HG02759 (cell line): Measurements from ENCODE around the gene FMO5.
"Not testable (repeated sequence)": the region's sequence is repeated elsewhere in the genome, so short reads cannot be mapped to it uniquely, and the experiment has no call there.

ENCODE experiments used
- ATAC-seq: cut with Tn5 transposase; IDR thresholded peaks from one replicate; pipeline ENCODE4 v1.9.1; 2021; ENCODE audit warnings: mild to moderate bottlenecking, moderate library complexity; ENCODE audit not compliant: unreplicated experiment

FMO5 gene

GRCh38 chr1:147238925-147239820 lies 14.0 kb upstream of the FMO5 start:
- no peak for ATAC-seq

DNA sequence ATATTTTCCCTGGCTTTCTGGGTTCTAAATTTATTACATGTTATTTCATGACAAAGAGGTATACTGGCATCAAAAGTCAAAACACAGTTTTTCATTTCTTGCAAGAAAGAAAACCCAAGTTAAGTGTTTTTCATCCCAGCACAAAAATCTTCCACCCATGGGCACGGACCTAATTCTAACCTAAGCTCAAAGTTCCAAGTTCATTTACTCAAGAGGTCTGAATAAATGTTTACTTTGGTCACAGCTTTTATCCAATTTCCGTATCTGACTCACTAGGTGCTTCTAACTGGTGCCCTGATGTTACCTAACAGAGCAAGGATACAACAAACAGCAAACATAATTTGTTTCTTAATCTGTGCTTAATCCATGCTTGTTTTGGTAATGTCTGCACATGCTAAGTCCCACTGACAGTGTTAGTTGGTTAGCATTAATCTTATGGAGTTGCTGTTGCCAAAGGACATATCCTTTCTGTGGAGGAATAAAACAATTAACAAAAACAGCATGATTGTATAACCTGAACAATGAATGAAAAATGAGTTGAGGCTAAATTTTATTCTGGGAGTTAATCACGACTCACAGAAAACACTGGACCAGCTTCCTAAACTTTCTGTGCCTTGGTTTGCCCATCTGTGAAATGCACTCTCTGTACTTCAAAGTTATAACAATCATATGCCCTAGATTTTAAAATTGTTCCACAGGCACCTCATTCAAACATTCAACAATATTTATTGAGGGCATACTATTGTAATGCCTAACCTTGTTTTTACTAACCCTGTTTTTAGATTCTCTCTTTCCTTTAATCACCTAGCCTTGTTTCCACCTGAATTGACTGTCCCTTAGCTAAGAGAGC lies 13.1 kb upstream of the FMO5 start:
- ATAC-seq, result no peak

- ATAC-seq, result no peak
Measured at GRCh38 chr1:147236959-147237791, 12.0 kb upstream of the FMO5 start.

DNA sequence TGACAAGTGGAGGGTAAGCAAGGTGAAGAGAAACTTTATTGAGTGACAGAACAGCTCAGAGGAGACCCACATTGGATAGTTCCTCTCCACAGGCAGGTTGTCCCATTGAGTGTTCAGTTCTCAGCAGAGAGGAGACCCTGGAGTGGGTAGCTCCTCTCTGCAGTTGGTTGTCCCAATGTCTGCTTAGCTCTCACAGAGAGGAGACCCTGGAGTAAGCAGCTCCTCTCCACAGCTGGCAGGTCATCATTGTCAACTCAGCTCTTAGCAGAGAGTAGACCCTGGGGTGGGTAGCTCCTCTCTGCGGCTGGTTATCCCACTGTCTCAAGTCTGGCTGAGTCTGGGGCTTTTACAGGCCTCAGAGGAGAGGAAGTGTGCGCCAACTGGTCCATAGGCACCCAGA lies 11.3 kb upstream of the FMO5 start:
- ATAC-seq, result no peak

- ATAC-seq, result no peak
Measured at GRCh38 chr1:147235822-147236221, 10.7 kb upstream of the FMO5 start.

DNA sequence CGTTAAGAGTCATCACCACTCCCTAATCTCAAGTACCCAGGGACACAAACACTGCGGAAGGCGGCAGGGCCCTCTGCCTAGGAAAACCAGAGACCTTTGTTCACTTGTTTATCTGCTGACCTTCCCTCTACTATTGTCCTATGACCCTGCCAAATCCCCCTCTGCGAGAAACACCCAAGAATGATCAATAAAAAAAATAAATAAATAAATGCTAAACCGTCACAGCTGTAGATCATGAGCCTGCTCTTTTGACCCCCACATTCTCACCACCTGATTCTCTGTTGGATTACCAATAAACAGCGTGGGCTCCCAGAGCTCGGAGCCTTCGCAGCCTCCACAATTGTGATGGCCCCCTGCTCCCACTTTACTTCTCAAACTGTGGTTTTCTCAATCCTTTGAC lies 8.8 kb upstream of the FMO5 start:
- not testable (repeated sequence) for ATAC-seq

DNA sequence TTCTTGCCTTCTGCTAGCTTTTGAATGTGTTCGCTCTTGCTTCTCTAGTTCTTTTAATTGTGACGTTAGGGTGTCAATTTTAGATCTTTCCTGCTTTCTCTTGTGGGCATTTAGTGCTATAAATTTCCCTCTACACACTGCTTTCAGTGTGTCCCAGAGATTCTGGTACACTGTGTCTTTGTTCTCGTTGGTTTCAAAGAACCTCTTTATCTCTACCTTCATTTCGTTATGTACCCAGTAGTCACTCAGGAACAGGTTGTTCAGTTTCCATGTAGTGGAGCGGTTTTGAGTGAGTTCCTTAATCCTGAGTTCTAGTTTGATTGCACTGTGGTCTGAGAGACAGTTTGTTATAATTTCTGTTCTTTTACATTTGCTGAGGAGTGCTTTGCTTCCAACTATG lies 5.9 kb upstream of the FMO5 start:
- not testable (repeated sequence) for ATAC-seq

- ATAC-seq, result no peak
Measured at GRCh38 chr1:147223740-147224615, 1.2 kb downstream of the FMO5 start.

DNA sequence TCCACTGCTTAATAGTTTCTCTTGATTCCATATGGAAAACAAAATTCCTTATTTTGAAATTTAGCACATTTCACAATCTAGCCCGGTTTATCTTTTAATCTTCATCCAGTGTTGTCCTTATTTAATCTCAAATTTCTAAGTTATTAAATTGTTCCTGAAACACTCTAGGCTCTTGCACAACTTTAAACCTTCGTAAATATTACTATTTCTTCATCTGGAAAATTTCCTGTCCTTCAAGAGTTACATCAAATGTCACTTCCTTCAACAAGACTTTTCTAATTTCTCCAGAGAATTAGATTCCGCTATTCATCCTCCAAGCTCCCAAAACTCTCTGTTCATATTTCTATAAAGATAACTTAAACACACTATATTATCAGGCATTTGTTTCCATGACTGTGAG lies 6.5 kb downstream of the FMO5 start:
- ATAC-seq, result no peak

DNA sequence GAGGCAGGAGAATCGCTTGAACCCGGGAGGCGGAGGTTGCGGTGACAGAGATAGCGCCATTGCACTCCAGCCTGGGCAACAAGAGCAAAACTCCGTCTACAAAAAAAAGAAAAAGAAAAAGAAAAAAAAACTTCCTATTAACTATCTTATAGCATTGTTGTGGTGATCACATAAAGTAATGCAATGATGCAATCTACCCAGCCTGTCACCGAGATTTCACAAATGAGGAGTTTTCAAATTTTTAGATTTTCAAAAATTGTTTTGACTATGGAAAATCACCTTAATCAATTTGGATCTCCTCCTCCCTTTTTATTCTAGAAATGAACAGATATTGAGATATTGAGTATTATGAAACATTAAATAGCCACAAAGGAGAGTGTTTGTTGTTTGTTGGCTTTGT lies 8.0 kb downstream of the FMO5 start:
- no peak for ATAC-seq

DNA sequence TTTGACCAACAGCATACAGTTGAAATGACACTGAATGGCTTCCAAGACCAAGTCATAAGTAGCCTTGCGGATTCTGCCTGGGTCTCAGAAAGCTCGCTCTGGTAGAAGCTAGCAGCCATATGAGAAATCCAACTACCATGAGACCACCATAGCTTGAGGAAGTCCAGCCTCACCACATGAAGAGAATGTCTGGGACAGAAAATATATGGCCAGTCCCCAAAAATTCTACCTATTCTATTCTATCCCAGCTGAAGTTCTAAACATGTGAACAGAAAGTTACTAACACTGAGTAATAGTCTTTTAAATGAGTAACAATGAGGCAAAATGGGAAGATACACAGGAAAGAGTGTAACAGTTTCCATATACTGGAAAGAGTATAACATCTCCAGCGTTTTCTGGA lies 9.0 kb downstream of the FMO5 start:
- ATAC-seq, result no peak

GRCh38 chr1:147215540-147215916 lies 9.6 kb downstream of the FMO5 start:
- ATAC-seq, result no peak

DNA sequence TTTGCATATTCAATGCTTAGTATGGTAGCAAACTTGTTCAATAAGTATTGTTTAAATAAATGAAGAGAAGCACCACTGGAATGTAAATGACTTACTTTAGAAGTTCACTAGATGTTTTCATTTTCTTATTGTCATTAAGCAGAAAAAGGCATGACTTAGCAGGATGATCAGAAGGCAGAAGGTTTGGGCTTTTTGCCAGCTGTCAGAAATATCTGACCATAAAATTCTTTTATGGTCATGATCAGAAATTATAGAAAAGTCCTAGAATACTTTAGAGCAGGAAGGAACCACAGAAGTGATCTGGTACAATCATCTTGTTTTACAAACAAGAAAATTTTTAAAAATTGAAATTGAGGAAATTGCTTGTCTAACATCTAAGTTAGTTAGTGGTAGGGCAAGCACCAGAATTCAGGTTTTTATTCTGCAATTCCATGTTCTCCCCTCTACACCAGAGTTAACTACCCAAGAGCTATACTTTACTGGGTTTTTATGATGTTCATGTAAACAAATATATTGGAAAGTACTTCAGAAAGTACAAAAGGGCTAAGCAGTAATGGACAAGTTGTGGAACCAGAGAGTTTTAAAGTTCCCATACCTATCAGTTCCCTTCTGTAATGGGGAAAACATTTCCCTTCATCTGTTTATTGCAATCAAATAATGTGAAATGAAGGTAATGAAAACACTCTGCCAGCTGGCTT lies 10.1 kb downstream of the FMO5 start:
- ATAC-seq, result no peak

- no peak for ATAC-seq
Measured at GRCh38 chr1:147214325-147214724, 10.8 kb downstream of the FMO5 start.

DNA sequence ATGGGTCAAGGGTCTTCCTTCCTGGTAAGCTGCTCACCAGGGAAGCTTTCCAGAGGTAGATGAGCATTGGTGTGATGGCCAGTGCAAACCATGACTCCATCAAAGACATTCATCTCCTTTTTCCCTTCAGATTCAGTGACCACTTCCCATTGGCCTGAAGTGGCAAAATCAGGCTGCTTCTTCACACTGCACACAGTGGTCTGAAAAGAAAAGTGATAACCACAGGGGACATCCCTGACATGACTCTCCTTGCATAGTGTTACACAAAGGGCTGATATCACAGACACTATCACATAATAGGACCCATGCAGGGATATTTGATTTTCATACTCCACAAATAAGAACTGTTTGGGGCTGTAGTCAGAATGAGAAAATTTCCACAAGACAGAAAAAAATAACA lies 11.9 kb downstream of the FMO5 start:
- ATAC-seq, result no peak

DNA sequence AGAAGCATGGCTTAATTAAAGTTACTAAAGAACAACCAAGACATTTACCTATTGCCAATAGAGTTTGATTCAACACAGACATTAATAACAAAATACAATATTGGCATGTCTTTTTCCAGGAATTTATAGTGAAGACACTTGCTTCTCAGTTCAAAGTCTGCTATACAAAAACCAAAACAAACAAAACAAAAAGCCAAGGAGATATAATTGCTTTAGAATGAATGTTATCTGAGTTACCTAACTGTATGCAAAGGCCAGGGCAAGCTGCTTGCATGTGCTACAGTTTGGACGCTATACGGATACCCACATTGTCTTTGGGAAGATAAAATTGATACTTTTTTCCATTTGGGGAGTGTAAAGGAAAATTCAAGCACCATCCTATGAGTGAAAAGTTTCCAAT lies 13.6 kb downstream of the FMO5 start:
- ATAC-seq, result no peak

GRCh38 chr1:147210987-147211386 lies 14.2 kb downstream of the FMO5 start:
- no peak for ATAC-seq

DNA sequence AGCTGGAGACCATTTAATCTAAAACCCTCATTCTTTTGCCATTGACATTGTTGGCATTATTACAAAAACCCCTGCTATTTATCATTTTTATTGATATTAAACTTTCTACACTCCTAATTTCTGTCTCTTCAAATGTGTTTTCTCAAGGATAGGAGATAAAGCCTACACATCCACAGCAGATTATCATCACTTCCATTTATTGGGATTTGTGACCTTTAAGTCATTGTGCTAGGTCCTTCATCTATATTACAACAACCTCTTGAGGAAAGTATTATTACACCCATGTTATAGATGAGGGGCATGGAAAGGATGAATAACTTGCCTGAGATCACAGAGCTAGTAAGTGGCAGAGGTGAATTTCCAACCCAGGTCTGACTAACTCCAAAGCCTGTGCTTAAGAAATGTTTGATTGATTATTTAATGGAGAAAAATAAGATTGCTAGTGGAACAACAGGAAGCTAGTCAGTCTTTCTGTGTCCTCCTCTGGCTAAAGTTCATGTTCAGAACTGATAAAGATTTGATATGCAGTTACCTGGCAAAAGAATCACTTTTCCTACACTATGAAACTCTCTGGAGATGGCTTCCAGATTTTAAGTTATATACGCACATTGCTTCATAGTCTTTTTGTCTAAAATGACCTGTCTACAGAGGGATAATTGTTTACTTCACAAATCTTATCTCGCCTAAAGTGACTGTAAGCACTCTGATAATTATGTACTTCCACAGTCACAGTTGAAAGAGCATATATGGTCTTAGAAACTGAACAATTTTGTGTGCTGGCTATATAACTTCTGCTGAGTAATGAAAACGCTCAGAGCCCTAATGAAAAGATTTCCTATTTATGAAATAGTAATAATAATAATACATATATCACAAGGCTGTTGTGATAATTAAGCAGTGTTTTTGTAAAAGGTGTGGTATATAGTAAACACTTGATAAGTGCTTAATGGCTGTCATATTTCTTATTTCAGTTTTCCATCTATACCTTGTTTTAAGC lies 15.0 kb downstream of the FMO5 start:
- ATAC-seq, result no peak
